Measurements from ENCODE around the gene IFT122. TPM values are rescaled to one million over a fixed set of nuclear protein-coding genes. Genes with fewer than 3 reads are reported as not detected.
"Not testable (repeated sequence)": the region's sequence is repeated elsewhere in the genome, so short reads cannot be mapped to it uniquely, and the experiment has no call there.

IFT122 gene, protein sequence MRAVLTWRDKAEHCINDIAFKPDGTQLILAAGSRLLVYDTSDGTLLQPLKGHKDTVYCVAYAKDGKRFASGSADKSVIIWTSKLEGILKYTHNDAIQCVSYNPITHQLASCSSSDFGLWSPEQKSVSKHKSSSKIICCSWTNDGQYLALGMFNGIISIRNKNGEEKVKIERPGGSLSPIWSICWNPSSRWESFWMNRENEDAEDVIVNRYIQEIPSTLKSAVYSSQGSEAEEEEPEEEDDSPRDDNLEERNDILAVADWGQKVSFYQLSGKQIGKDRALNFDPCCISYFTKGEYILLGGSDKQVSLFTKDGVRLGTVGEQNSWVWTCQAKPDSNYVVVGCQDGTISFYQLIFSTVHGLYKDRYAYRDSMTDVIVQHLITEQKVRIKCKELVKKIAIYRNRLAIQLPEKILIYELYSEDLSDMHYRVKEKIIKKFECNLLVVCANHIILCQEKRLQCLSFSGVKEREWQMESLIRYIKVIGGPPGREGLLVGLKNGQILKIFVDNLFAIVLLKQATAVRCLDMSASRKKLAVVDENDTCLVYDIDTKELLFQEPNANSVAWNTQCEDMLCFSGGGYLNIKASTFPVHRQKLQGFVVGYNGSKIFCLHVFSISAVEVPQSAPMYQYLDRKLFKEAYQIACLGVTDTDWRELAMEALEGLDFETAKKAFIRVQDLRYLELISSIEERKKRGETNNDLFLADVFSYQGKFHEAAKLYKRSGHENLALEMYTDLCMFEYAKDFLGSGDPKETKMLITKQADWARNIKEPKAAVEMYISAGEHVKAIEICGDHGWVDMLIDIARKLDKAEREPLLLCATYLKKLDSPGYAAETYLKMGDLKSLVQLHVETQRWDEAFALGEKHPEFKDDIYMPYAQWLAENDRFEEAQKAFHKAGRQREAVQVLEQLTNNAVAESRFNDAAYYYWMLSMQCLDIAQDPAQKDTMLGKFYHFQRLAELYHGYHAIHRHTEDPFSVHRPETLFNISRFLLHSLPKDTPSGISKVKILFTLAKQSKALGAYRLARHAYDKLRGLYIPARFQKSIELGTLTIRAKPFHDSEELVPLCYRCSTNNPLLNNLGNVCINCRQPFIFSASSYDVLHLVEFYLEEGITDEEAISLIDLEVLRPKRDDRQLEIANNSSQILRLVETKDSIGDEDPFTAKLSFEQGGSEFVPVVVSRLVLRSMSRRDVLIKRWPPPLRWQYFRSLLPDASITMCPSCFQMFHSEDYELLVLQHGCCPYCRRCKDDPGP
- total RNA-seq, result 10 to 100 TPM; 15.8 to 21.4 (median 17.8) TPM
- polyA plus RNA-seq, result 10 to 100 TPM in 2 of 3 donors, 1 to 10 TPM in 1; 4.2 to 15.6 (median 13.6) TPM

GRCh38 chr3:129439817-129440617 is at the start of gene IFT122, which contains the start of gene MBD4:
TSS of gene IFT122 (plus strand) at chr3:129440224. CDS start at chr3:129440331, 107 bp downstream.
TSS of gene MBD4 (minus strand) at chr3:129439948. CDS start at chr3:129439833, 115 bp downstream.
- Histone ChIP-seq H3K36me3 (peaks cover 4 to 31% (median 9%) of the 10 kb centered on the region in 4 donors), H3K4me3 (peak within 1 kb of the TSS; percentile 70 to 94 (median 89)), H3K27me3 (no peaks in the 10 kb centered on the region), H3K4me1 (peaks cover 0 to 55% (median 38%) of the 10 kb centered on the region in 4 donors), H3K27ac (peak within 1 kb of the TSS; percentile 85 to 93 (median 88)), H3K9me3 (no peaks in the 10 kb centered on the region)
- TF ChIP-seq POLR2A (IDR thresholded peaks at IDR 0.05), result peak; percentile 72 to 77
- no peak for TF ChIP-seq EP300 (IDR thresholded peaks at IDR 0.05)
- peak; percentile 60 to 92 (median 88) for TF ChIP-seq POLR2AphosphoS5 (IDR thresholded peaks at IDR 0.05)
- TF ChIP-seq CTCF (IDR thresholded peaks at IDR 0.05), result no peak
- intact Hi-C loops (cut with DNase I), result loop anchor here (2.0 kb wide), 1 partner anchor 41 kb away; no protein-coding TSS in a partner anchor
- DNase-seq, result peak; percentile 99
- WGBS, 2 donors, result 0% methylated on average over 75 of the region's 75 CpGs

DNA sequence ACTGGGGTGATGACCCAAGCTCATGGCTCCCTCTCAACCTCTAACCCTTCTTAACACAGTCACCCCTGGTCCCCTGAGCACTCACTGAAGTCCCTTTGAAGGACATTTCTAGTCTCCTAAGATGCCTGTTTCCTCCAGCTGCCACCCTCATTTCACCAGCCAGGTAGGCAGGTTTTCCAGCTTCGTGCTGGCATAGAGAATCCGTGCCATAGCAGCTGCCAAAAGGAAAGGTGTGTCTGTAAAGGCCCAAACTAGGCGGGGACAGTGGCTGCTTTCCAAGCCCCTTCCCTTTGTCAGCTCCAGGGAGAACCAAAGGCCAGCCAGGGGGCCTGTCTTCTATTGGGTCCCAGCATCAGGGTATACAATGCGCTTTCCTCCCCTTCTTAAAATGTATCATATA is 48.4 kb upstream of the IFT122 start:
- WGBS, 2 donors, result 55 to 80% methylated on average over 4 of the region's 4 CpGs
- H3K36me3 ChIP-seq, result peaks cover 0 to 69% (median 13%) of the 10 kb centered on the region in 4 donors
- H3K27ac ChIP-seq; H3K9me3 ChIP-seq; intact Hi-C loops (cut with DNase I); H3K4me3 ChIP-seq; H3K27me3 ChIP-seq; DNase-seq: not testable (repeated sequence)
- H3K4me1 ChIP-seq, result peaks cover 0 to 19% (median 5%) of the 10 kb centered on the region in 4 donors

DNA sequence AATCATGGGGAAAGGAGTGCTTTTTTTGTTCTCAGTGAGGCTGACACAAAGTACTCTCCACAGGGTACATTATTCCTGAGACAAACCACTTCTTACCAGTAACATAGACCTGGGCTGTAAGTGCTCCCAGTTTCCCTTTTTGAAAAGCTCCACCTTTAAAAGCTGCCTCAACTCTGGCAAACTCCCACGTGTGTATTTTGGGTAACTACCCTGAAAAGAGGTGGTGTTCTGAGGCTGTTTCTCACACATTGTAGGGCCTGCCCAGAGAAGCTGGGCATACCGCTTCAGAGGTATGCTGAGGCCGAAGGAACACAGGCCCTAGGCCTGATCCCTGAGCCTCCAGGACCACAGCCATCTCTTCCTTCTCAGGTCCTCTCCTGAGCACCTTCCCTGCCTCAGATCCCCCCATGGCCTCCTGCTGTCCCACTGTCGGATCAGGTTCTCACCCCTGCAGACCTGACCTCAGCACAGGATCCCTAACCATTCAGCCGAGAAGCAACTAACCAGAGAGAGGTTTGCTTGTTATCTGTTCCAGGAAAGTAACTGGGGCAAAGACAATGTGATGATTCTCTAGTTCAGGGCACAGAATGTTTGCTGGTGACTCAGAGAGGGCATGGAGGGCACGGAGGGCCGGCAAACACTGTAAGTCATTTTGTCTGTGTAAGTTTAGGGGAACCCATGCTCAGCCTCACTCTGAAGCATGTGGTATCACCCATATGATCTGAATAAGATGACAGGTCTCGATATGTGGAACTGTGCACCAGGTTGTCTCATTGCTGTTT is 47.7 kb upstream of the IFT122 start:
- H3K36me3 ChIP-seq, result peaks cover 0 to 63% (median 10%) of the 10 kb centered on the region in 4 donors

GRCh38 chr3:129393271-129393670 is 46.8 kb upstream of the IFT122 start:
- H3K4me1 ChIP-seq, result peaks cover 0 to 25% (median 16%) of the 10 kb centered on the region in 4 donors
- H3K9me3 ChIP-seq, result no peaks in the 10 kb centered on the region
- intact Hi-C loops (cut with DNase I), result no loop called here
- H3K36me3 ChIP-seq, result peaks cover 0 to 58% (median 10%) of the 10 kb centered on the region in 4 donors
- WGBS, 2 donors, result 88 to 89% methylated on average over 6 of the region's 6 CpGs
- no peak for DNase-seq
- no peaks in the 10 kb centered on the region for H3K27me3 ChIP-seq
- no peak overlapping the region for H3K4me3 ChIP-seq
- no peak for TF ChIP-seq EP300 (IDR thresholded peaks at IDR 0.05)
- TF ChIP-seq CTCF (IDR thresholded peaks at IDR 0.05), result no peak
- H3K27ac ChIP-seq, result no peak overlapping the region

More for the DNA sequence above, 47.7 kb upstream of the IFT122 start:
- H3K27me3 ChIP-seq; intact Hi-C loops (cut with DNase I); H3K27ac ChIP-seq; H3K4me3 ChIP-seq; H3K9me3 ChIP-seq; DNase-seq: not testable (repeated sequence)
- peaks cover 0 to 19% (median 6%) of the 10 kb centered on the region in 4 donors for H3K4me1 ChIP-seq
- WGBS, 2 donors, result 88% methylated on average over 8 of the region's 8 CpGs

DNA sequence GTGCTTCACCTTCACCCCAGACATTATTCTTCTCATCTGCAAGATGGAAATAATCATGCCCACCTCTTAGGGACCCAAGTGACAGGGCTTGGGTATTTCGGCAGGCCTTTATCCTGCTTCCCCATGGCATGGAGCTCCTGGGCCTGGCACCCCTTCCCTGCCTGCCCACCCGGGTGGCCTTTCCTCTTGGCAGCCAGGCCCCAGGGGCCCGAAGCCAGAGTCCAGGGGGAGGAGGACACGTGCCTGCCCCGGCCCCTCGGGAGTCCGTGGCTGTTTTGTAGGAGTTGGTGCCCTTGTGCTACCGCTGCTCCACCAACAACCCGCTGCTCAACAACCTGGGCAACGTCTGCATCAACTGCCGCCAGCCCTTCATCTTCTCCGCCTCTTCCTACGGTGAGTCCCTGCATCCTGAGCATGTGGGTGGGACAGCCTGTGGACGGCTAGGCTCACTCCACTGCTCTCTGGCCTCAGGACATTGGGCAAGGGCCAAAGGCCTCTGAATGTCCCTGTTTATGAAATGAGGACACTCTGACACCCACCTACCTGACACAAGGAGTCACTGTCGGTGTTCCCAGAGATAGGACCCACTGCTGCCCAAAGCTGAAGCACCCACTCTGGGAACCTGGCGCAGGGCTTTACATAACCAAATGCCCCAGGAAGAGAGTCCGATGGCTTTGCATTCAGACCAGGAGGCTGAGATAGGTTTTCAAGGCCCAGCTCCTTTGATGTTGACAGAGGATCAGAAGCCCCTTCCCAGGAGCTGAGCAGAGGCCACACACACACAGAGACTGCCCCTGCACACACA is 46.1 kb upstream of the IFT122 start:
- H3K4me3 ChIP-seq; H3K9me3 ChIP-seq; H3K27ac ChIP-seq; DNase-seq; intact Hi-C loops (cut with DNase I); H3K27me3 ChIP-seq: not testable (repeated sequence)
- peaks cover 0 to 54% (median 10%) of the 10 kb centered on the region in 4 donors for H3K36me3 ChIP-seq
- WGBS, 2 donors, result 92% methylated on average over 14 of the region's 17 CpGs
- H3K4me1 ChIP-seq, result peaks cover 0 to 31% (median 20%) of the 10 kb centered on the region in 4 donors
